RKO (cell line): Measurements from ENCODE around the gene ABI3.

Source experiments
- DNase-seq: peaks from one replicate; pipeline ENCODE4 v3.0.0-alpha.2; 2016; ENCODE audit warnings: low spot score

Gene ABI3

DNA sequence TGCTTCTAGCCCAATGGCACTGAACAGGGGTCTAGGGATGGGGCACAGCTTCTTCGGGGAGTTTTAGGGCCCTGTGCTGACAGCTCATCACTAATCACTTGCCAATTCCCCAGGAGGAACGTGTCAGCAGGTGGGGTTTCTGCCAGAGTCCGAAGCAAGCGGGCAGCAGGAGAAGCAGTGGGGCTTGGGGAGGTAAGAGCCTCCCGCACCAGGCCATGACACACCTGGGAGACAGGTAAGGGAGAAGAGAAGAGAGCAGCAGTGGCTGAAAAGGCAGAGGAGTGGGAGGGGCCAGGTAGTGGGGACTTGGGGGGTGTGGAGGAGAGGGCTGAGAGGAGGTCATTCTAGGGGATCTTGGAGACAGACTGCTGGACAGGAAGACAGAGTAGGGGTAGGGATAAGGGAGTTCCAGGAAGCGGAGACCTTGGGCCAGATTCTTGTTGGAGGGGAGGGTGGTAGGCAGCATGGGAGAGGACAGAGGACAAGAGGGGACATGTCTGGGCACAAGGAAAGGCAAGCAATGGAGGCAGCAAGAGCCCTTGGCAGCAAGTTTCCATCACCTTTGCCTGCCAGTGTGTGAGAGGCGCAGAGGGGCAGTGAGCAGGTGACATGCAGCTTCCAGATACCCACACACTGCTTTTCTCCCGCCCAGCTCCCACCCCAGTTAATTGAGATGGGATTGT is 15.2 kb downstream of the ABI3 start:
- no peak for DNase-seq

DNA sequence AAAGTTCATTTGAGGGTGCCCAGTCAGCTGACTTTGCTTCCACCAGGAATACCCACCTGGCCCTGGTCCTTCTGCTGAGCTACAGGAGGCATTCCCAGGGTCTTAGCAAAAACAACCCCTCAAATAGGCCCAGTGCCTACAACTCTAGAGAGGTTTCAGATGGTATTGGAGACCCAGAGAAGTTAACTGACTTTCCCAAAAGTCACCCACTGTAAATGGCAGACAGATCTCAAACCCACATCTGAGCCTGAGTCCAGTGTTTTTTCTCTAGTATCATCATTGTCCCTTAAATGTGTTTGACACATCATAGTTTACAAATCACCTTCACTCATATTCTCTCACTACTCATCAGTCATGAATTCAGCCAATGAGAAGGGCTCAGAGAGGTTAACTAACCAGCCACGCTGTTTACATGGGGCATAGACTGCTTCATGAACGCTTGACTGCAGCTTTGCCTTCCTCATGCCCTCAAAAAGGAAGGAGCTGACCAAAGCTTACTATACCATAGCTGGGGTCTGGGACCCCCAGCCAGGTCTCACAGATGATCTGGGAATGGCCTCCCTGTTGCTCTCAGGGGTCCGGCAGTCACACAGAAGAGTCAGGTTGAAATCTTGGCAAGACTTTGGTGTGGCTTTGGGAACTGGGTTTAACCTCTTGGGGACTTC is 16.4 kb downstream of the ABI3 start:
- DNase-seq, result no peak

DNA sequence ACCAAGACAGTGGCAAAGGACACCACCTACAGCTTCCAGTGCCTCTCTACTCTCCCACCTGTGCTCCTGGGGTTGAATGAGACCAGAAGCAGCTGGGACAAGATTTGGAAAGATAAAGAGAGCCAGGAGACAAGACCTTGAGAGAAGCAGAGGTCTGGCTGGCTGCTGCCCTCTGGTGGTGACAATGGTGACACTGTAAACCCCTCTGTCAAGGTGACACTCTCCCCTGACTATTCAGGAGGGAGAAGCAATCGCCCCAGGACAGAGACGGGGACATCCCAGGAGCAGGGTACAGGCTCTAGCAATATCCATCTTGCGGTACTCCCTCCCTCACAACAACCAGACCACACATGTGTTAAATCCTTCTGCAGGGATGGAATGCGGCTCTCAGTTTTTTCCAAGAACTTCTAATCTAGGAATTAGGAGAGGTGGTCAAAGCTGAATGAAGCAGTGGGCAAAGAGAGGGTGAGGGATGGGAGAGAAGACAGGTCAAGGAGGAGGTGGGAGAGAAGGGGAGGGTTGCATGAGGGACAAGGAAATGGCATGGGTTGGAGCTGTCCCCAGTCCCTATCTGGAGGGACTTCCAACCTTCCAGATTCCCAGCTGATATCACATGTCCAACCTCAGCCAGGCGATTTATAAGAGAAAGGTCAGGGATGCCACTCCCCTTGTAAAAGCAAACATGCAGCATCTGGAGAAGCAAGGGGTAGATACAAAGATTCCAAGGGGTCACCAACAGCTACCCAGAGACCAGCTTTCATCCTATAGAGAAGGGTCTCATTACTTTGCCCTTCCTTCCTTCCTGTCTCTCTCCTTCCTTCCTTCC is 17.1 kb downstream of the ABI3 start:
- peak; percentile 61 for DNase-seq

DNA sequence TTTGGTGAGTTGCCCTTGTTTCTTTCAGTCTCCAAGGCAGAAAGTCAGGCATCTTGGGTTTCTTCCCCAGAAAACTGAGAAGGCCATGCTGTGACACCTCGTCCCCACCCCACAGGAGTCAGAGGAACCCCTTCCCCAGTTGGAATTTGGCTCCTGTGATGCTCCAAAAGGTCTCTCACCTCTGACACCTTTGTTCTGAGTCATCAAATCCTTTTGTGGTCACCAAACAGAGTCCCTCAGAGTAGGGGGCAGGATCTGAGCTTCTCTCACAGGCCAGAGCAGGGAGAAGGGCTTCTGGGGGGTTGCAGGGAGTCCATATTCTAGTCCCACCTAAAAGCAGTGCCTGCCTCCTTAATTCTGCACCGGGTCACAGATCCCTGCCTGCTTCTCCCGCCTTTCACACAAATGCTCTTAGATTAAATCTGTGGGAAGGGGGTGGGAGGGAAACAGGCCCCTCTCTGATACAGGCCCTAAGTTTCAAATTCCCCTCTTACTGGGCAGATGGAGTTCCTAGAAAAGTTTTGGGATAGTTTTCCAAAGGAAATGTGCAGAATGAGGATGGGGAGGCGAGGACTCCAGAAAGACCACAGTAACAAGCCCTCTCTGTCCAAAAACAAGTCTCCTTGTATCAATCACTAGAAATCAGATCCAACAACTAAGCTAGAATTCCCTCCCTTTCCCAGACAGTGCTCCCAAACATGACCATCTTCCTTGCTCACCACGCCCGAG is 18.7 kb downstream of the ABI3 start:
- no peak for DNase-seq

DNA sequence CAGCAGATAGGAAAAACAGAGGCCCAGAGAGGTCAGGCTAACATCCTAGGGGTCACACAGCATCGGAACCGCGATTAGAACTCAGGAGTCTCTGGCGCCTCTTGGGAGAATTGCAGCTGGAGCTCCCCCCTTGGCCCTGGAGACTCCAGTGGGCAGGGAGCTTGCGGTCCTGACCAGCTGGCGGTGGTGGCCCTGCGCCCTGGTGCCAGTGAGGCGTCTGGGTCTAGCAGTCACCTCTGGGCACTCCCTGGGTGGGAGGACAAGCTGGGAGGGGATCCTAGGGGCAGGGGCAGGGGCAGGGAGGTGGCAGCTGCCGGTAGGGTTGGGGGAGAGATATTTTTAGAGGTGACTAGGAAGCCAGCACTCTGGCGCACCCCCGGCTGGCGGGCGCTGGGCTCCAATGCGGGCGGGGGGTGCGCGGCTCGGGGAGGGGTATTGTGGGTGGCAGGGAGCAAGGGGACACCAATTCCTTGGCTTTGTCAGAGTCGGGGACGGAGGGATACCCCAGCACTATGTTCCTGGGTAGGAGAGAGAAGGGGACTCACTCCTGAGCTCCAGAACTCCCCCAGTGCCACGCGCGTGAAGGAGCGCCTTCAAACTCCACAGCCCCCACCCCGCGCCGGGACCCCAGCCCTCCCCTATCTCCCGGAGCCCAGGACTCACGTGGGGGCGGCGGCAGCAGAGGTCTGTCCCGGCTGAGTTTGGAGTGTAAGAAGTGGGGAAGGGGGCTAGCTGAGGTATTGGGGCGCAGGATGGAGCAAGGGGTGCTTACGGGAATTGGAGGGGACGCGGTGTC is 19.5 kb downstream of the ABI3 start:
- no peak for DNase-seq

DNA sequence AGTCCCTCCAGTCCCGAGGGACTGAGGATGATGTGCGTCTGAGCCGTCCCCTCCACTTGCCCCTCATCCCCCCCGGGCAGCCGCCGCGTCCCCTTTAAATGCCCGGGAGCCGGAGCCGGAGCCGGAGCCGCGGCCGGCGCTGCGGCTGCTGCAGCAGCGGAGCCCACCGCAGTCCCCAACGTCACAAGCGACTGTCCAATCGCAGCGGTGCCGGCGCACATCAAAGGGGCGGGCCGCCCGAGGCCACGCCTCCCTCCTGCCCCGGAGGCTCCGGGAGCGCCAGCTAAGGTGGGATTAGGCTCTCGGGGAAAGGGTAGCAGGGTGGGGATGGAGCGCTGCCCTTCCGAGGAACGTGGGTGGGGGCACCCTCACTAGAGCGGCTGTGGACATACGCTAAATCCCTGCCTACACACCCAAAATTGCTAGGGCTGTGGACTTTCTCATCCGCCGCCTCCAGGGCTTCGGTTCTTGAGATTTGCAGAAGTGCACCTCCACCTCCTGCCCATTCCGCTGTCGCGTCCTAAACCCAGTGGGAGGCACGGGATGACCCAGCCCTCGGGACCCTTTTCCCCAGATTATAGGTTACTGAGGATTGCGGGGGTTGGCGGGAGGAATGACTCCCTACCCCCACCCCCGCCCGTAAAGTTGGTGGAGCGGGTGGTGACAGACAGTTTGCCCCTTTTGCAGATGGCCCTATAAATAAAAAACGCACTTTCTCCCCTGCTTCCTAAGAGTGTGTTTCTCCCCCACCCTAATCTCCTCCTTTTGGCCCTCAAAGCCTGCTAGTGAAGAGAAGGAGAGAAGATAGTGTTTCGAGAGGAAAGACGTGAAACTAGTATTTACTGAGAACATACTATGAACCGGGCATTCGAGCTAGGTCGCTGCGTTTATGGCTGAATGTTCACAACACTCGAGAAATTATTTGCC is 20.4 kb downstream of the ABI3 start, which contains the start of gene PHOSPHO1:
PHOSPHO1 (minus strand) TSS at position 152 of the 927 bp plus-strand sequence. CDS start 4,096 bp downstream, outside the sequence.
- DNase-seq, result no peak

DNA sequence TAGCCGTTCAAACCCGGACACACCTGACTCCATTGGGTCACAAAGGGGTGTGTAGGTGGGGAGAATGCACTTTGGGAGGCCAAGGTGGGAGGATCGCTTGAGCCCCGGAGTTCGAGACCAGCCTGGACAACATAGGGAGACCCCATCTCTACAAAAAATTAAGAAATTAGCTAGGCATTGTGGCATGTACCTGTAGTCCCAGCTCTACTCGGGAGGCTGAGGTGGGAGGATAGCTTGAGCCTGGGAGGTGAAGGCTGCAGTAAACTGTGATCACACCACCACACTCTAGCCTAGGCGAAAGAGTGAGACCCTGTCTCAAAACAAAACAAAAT is 21.0 kb downstream of the ABI3 start:
- DNase-seq, result no peak

DNA sequence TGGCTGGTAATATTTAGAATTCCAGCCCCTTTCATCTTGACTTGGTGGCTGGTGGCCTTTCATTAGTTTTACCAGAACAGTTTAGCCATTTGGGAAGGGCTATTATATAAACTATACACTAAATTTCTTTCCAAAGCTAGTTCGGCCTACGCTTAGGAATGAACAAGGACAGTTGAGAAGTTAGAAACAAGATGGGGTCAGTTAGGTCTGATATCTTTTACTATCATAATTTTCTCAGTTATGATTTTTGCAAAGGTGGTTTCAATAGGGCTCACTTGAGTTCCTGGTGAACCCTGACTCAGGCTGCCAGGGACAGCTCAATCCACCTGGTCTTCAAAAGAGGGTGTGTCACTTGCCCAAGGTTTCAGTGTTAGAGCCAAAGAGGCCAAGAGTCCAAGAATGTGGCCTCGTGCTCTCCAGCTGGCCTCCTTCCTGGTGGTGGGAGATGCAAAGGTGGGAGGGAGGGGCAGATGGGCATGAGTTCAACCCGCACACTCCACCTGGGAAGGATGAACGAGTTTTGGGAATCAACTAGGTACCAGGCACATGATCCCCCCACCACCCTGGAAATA is 24.1 kb downstream of the ABI3 start:
- no peak for DNase-seq

DNA sequence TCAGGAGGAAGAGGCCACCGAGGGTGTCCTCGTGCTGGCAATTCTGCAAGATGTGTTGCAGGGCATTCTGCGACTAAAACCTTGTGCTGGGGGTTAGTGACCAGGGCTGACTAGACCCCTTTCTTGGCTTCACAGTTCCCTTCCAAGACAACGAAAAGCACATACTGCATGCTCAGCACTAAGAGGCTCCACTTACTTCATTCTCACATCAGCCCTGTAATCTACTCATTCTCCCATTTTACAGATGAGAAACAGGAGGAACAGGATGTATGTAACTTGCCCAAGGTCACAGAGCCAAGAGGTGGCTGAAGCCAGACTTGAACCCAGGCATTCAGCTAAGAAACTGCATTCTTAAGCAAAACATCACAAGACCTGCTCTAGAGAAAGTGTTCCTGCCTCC is 25.4 kb downstream of the ABI3 start:
- no peak for DNase-seq

DNA sequence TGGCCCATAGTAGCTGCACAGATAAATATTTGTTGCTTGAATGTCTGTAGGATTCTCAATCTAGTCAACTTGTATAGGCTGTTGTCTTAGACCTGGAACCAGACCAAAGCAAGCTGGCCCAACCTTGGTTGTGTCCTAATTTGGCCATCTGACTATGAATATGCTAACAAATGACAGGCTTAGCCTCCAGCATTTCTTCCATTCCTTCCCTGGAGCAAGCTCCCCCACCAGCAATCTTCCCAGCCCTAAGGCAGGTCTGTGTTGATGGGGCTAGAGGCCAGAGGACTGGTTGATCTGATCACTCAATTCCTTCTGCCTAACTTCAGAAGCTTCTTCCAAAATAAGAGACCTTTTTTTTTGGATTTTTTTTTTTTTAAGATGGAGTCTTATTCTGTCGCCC is 29.5 kb downstream of the ABI3 start:
- no peak for DNase-seq

DNA sequence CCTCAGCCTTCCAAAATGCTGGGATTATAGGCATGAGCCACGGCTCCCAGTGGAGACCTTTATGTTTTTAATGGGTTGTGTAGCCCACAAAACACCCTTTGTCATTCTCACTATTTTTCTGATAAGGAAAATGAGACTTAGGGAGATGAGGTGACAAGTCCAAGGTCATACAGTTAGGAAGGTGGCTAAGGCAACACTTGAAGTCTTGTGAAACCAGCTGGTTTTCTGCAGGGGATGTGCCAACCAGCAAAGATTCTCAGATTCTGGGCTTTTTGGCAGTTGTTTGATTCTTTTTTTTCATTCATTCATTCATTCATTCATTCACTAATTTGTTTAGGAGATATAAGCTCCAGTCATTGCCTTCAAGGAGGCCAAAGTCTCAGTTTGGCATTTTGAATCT is 30.1 kb downstream of the ABI3 start:
- DNase-seq, result no peak

DNA sequence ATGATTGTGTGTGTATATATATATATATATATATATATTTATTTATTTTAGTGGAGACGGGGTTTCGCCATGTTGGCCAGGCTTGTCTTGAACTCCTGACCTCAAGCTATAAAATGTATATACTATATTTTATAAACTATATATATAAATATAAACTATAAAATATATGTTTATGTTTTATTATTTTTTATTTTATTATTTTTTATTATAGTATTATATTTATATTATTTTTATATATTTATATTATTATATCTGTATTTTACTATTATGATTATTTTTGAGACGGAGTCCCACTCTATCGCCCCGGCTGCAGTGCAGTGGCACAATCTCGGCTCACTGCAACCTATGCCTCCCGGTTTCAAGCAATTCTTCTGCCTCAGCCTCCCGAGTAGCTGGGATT is 30.5 kb downstream of the ABI3 start:
- DNase-seq, result no peak

DNA sequence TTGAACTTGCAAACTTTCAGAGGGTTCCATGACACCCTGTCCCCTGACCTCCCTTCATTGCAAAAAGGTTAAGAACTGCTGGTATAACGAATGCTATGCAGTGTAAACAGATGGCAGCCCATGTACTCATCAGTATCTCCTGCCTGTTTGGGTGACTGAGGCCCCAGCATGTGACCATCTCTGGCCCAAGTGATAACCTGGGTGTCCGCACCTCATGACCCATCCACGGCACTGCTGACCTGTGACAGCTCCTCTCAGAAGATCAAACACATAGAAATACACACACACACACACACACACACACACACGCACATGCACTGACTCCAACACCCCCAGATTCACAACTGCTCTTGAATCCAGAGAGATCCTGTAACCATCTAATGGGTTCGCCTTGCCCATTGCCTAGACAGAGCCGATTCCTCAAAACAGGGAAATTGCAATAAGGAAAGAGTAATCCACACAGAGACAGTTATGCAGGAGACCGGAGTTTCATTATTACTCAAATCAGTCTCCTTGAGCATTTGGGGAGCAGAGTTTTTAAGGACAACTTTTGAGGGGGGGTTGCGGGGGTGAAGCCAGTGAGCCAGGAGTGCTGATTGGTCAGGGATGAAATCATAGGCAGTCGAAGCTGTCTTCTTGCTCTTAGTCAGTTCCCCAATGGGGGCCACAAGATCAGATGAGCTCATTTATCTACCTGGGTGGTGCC is 31.3 kb downstream of the ABI3 start:
- no peak for DNase-seq

DNA sequence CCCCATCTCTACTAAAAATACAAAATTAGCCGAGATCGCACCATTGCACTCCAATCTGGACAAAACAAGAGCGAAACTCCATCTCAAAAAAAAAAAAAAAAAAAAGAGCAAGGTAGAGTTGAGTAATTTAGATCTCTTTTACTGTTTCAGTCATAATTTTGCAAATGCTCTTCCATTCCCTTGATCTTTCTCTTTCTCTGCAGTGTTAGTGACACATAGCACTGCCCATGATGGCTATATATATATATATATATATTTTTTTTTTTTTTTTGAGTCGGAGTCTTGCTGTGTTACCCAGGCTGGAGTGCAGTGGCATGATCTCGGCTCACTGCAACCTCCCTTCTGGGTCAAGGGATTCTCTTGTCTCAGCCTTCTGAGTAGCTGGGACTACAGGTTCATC is 32.3 kb downstream of the ABI3 start:
- no peak for DNase-seq

DNA sequence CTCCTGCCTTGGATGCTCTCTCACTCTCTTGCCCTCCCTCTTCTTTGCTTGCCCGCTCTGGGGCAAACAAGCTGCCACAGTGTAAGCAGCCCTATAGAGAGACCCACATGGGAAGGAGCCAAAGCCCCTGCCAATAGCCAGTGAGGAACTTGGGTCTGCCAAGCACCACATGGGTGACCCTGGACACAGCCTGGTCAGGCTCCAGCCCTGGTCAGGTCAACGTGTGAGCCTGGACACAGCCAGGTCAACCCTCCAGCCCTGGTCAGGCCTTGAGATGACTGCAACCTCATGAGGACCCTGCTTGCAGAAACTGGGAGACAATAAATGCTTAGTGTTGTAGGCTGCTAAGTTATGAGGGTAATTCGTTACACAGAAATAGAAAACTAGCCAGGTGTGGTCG is 34.3 kb downstream of the ABI3 start:
- no peak for DNase-seq

DNA sequence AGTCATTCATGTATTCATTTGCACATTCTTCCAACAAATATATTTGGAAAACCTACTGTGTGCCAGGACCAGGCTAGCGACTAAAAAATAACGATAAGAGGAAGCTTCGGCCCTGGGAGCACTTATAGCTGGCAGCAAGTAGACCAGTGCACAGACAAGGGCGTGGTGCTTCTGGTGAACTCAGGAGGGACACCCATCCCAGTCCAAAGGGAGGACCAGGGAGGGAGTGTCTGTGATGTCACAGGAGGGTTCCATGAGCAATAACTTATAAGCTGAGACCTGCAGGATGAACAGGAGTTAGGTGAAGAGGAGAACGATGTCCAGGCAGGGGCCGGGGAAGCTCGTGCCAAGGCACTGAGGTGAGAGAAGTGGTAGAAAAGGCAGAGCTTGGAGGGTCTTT is 37.4 kb downstream of the ABI3 start:
- DNase-seq, result no peak

DNA sequence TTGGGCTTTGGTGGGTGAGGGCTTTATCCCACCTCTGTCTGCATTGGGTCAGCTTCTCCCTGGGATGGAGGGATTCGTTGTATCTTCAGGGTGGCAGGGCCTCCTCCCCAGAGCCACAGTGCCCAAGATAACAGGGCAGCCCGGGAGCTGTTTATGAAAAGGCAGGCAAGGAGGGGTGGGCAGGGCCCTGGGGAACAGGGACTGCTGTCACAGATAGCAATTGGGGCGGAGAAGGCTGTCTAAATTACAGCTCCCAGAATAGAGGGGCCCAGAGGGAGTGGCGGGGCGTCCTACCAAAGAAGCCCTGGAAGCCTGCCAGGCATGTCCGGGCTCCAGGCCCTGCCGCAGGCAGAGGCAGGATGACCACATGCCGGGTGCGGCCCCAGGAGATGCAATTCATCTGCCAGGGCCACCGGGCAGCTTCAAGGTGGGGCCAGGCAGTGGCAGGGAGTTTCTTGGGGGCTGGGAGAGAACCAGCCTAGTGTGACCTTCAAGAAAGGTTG is 38.8 kb downstream of the ABI3 start:
- no peak for DNase-seq

DNA sequence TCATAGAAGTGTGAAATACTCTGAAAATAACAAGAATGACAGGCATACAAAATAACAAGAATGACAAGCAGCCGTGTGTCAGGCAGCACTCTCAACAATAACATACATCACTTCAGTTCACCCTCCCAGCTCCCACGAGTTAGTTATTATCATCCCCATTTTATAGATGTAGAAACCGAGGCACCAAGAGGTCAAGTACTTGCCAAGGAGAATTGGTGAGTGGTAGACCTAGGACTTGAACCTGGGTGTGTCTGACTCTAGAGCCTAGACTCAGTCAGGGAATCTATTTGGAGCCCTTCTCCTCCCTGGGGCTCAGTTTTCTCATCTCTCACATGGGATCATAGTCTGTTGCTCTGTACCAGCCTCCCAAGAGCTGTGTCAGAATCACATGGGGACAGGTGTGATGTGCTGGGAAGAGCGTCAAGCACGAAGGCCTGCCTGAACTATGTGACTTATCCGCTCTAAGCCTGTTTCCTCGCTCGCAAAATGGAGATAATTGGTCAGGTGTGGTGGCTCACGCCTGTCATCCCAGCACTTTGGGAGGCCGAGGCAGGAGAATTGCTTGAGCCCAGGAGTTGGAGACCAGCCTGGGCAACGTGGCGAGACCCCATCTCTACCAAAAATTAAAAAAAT is 39.5 kb downstream of the ABI3 start:
- DNase-seq, result no peak

DNA sequence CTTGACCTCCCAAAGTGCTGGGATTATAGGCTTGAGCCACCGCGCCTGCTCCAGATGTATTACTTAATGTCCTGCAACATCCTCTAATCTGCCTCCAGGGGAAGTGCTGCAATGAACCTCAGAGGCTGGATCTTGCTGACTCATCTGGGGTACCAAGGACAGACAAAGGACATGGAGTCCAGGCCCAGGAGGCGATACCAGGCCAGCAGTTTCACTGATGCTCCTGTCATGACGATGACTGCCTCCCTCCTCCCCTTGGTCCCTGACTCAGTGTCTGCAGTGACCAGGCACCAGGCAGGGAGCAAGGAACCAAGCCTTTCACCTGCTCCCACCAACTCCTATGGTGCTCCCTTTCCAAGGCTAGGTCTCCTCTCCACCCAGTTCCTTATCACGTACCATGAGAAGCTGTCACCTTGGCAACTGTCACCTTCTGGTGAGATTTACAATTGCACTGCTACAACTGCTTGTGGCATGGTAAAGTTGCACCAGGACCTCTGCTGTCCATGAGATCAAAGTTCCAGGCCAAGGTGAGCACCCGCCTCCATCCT is 41.7 kb downstream of the ABI3 start:
- no peak for DNase-seq
